Keratinocyte (primary cell): ENCODE data around the gene NOTCH1. TPM values are rescaled to one million over a fixed set of nuclear protein-coding genes. Genes with fewer than 3 reads are reported as not detected.
"Not testable (repeated sequence)": the region's sequence is repeated elsewhere in the genome, so short reads cannot be mapped to it uniquely, and the experiment has no call there.

Experiments used
- DNase-seq: peaks from one replicate; pipeline ENCODE4 v3.0.0-alpha.2; 2011; ENCODE audit warnings: low read depth, missing footprints, low spot score
- FAIRE-seq: peaks from 2 replicates; lab custom pipeline; 2011; peaks lifted over from hg19 to GRCh38; lab: Jason Lieb, UNC
- H2AFZ ChIP-seq: 2 replicates; pipeline ENCODE4 v1.6.0; 2012; ENCODE audit warnings: low read length, control low read depth, inconsistent platforms; ENCODE audit not compliant: control insufficient read depth
- H3K27ac ChIP-seq: 2 replicates; pipeline ENCODE4 v1.5.1; 2011; ENCODE audit warnings: low read length; ENCODE audit not compliant: control insufficient read depth, insufficient read depth
- H3K27me3 ChIP-seq: 3 replicates; pipeline ENCODE4 v1.6.0; 2011; ENCODE audit warnings: low read length; ENCODE audit not compliant: control insufficient read depth, insufficient read depth; ENCODE audit errors: extremely low read depth
- H3K36me3 ChIP-seq, 2 experiments: 2 replicates in 1 of 2; 3 replicates in 1 of 2; pipeline ENCODE4 v1.5.1; 2011; ENCODE audit warnings: low read length in 2 of 2, mild to moderate bottlenecking in 1 of 2; ENCODE audit not compliant: control insufficient read depth in 2 of 2, insufficient read depth in 2 of 2; ENCODE audit errors: extremely low read depth in 1 of 2
- H3K4me1 ChIP-seq: 3 replicates; pipeline ENCODE4 v1.5.1; 2011; ENCODE audit warnings: low read length; ENCODE audit not compliant: control insufficient read depth, insufficient read depth; ENCODE audit errors: extremely low read depth
- H3K4me2 ChIP-seq: 3 replicates; pipeline ENCODE4 v1.6.0; 2011; ENCODE audit warnings: low read depth, low read length; ENCODE audit not compliant: control insufficient read depth, insufficient read depth; ENCODE audit errors: extremely low read depth
- H3K4me3 ChIP-seq, 3 experiments: fragments of 200-600 bp in 1 of 3; sonication (generic) in 1 of 3; 2 replicates in 2 of 3; 3 replicates in 1 of 3; pipeline ENCODE4 v1.5.1; 2011 to 2016; ENCODE audit warnings: low read length in 3 of 3, mild to moderate bottlenecking in 3 of 3, control low read depth in 2 of 3, inconsistent platforms in 1 of 3, low read depth in 1 of 3, mixed read lengths in 1 of 3, mixed run types in 1 of 3, moderate library complexity in 1 of 3; ENCODE audit not compliant: control insufficient read depth in 2 of 3, insufficient read depth in 2 of 3; ENCODE audit errors: extremely low read depth in 1 of 3
- H3K79me2 ChIP-seq: 2 replicates; pipeline ENCODE4 v1.6.0; 2012; ENCODE audit warnings: low read length; ENCODE audit not compliant: control insufficient read depth, insufficient read depth
- H3K9ac ChIP-seq: 3 replicates; pipeline ENCODE4 v1.6.0; 2011; ENCODE audit warnings: low read length; ENCODE audit not compliant: control insufficient read depth, insufficient read depth; ENCODE audit errors: extremely low read depth
- H3K9me1 ChIP-seq: 3 replicates; pipeline ENCODE4 v1.6.0; 2011; ENCODE audit warnings: low read length; ENCODE audit not compliant: control insufficient read depth, insufficient read depth; ENCODE audit errors: extremely low read depth
- H3K9me3 ChIP-seq: 2 replicates; pipeline ENCODE4 v1.5.1; 2012; ENCODE audit warnings: low read depth, low read length; ENCODE audit not compliant: control insufficient read depth
- H4K20me1 ChIP-seq: 3 replicates; pipeline ENCODE4 v1.6.0; 2011; ENCODE audit warnings: low read length; ENCODE audit not compliant: control insufficient read depth, insufficient read depth; ENCODE audit errors: extremely low read depth
- EZH2 ChIP-seq: IDR thresholded peaks from one replicate; pipeline ENCODE4 v1.6.1; 2012; ENCODE audit warnings: inconsistent platforms, mild to moderate bottlenecking, low read length, moderate library complexity
- dilution Hi-C: fragments of 300-500 bp; cut with MboI; formaldehyde crosslinking; loops from one replicate; pipeline ENCODE4 v1.7.0; 2020; ENCODE audit warnings: low sequenced_read_pairs; ENCODE audit not compliant: extremely low pct_ligation_motif_present
- polyA plus RNA-seq, 5 experiments: library from polyadenylated mRNA; depleted of rRNA in 3 of 5; stranded (reverse) in 3 of 5; stranded (forward) in 1 of 5; unstranded in 1 of 5; fragments of >200 nt; gene quantifications; 1 replicate in 1 of 5; 2 replicates in 3 of 5; 3 replicates in 1 of 5; pipeline versions ENCODE4 v1.2.1 to v1.2.3, GENCODE V29; 2011 to 2012; ENCODE audit warnings: missing spikeins in 2 of 5, low read depth in 1 of 5, low replicate concordance in 1 of 5
- TF ChIP-seq, protein P1 (sequence below), 3 experiments: IDR thresholded peaks in 1 of 3; conservative IDR thresholded peaks in 1 of 3; optimal IDR thresholded peaks in 1 of 3; 2 replicates in 2 of 3; 3 replicates in 1 of 3; pipeline versions ENCODE3 to v1.5.1; 2011; ENCODE audit warnings: low read length in 3 of 3, mild to moderate bottlenecking in 3 of 3, moderate library complexity in 2 of 3, control low read depth in 1 of 3, inconsistent platforms in 1 of 3; ENCODE audit not compliant: insufficient read depth in 2 of 3; ENCODE audit errors: extremely low read depth in 1 of 3

Gene NOTCH1
- polyA plus RNA-seq, 1 donor (not counting 4 experiments of a cell fraction or from before 2014, with no cell fraction given): 6.1 TPM

DNA sequence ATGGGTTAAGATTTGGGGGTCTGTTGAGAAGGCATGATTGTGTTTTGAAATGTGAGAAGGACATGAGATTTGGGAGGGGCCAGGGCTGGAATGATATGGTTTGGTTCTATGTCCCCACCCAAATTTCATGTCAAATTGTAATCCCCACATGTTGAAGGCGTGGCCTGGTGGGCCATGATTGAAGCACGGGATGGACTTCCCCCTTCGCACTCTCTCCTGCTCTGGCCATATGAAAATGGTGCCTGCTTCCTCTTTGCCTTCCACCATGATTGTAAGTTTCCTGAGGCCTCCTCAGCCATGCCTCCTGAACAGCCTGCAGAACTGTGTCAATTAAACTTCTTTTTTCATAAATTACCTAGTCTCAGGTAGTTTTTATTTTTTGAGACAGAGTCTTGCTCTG, 14.7 kb upstream of the NOTCH1 start:
- no peak overlapping the region for H3K9ac ChIP-seq
- FAIRE-seq (no peak), DNase-seq (no peak)

DNA sequence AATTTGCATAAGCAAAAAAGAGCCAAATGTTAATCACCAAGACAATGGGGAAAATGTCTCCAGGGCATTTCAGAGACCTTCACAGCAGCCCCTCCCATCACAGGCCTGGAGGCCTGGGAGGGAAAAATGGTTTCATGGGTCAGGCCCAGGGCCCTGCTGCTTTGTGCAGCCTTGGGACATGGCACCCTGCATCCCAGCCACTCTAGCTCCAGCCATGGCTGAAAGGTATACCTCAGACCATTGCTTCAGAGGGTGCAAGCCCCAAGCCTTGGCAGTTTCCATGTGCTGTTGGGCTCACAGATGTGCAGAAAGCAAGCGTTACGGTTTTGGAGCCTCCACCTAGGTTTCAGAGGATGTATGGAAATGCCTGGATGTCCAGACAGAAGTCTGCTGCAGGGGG, 13.5 kb upstream of the NOTCH1 start:
- H3K4me3 ChIP-seq, H3K27ac ChIP-seq, H2AFZ ChIP-seq, H3K9me3 ChIP-seq, H3K27me3 ChIP-seq, H3K4me2 ChIP-seq, H3K9ac ChIP-seq, H3K4me1 ChIP-seq, H3K36me3 ChIP-seq, FAIRE-seq, H4K20me1 ChIP-seq, DNase-seq, H3K9me1 ChIP-seq, dilution Hi-C loops, H3K79me2 ChIP-seq: not testable (repeated sequence)

More for the DNA sequence above, 14.7 kb upstream of the NOTCH1 start:
- no peaks in the 10 kb centered on the region for H3K9me1 ChIP-seq
- dilution Hi-C loops: no loop called here
- no peak overlapping the region for H2AFZ ChIP-seq
- H3K9me3 ChIP-seq: peaks cover 5% of the 10 kb centered on the region
- peaks cover 5% of the 10 kb centered on the region for H3K4me1 ChIP-seq
- TF ChIP-seq EZH2: no peak
- TF ChIP-seq, protein P1, sequence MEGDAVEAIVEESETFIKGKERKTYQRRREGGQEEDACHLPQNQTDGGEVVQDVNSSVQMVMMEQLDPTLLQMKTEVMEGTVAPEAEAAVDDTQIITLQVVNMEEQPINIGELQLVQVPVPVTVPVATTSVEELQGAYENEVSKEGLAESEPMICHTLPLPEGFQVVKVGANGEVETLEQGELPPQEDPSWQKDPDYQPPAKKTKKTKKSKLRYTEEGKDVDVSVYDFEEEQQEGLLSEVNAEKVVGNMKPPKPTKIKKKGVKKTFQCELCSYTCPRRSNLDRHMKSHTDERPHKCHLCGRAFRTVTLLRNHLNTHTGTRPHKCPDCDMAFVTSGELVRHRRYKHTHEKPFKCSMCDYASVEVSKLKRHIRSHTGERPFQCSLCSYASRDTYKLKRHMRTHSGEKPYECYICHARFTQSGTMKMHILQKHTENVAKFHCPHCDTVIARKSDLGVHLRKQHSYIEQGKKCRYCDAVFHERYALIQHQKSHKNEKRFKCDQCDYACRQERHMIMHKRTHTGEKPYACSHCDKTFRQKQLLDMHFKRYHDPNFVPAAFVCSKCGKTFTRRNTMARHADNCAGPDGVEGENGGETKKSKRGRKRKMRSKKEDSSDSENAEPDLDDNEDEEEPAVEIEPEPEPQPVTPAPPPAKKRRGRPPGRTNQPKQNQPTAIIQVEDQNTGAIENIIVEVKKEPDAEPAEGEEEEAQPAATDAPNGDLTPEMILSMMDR (optimal IDR thresholded peaks at IDR 0.05 in 1 of 3, IDR thresholded peaks at IDR 0.05 in 1 of 3, conservative IDR thresholded peaks at IDR 0.05 in 1 of 3; ENCODE audit: extremely low read depth in 1 of 3, insufficient read depth in 2 of 3, low read length in 3 of 3): no peak
- no peaks in the 10 kb centered on the region for H3K79me2 ChIP-seq
- H3K4me2 ChIP-seq: no peak overlapping the region
- H3K27ac ChIP-seq: no peak overlapping the region
- H4K20me1 ChIP-seq: no peaks in the 10 kb centered on the region
- H3K27me3 ChIP-seq: no peaks in the 10 kb centered on the region
- H3K4me3 ChIP-seq: no peak overlapping the region
- no peaks in the 10 kb centered on the region for H3K36me3 ChIP-seq

DNA sequence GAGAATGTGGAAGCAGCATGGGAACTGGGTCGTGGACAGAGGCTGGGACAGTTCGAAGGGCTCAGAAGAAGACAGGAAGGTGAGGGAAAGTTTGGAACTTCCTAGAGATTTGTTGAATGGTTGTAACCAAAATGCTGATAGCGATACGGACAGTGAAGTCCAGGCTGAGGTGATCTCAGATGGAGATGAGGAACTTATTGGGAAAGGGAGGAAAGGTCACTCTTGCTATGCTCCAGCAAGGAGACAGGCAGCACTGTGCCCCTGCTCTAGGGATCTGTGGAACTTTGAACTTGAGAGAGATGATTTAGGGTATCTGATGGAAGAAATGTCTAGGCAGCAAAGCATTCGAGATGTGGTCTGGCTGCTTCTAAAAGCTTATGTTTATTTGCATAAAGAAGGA, 13.0 kb upstream of the NOTCH1 start:
- H3K4me1 ChIP-seq, H3K9me3 ChIP-seq, H3K27ac ChIP-seq, DNase-seq, H3K27me3 ChIP-seq, H3K4me2 ChIP-seq, H2AFZ ChIP-seq, H3K9me1 ChIP-seq, H3K36me3 ChIP-seq, H3K9ac ChIP-seq, H3K4me3 ChIP-seq, dilution Hi-C loops, H4K20me1 ChIP-seq, FAIRE-seq, H3K79me2 ChIP-seq: not testable (repeated sequence)
